IPS DF 6.9 (cell line): ENCODE measurements around the gene B4GALT2.

Experiments
- DNase-seq: peaks from one replicate; pipeline ENCODE4 v3.0.0-alpha.2; 2013; ENCODE audit warnings: low read depth, low spot score
- H3K27ac ChIP-seq: one replicate; pipeline ENCODE4 v1.5.1; 2013; ENCODE audit warnings: low read length, control low read depth
- H3K27me3 ChIP-seq: 2 replicates; pipeline ENCODE4 v1.6.1; 2013; ENCODE audit warnings: mild to moderate bottlenecking, low read length; ENCODE audit not compliant: control insufficient read depth, insufficient read depth
- H3K36me3 ChIP-seq: 2 replicates; pipeline ENCODE4 v1.6.1; 2013; ENCODE audit warnings: low read length; ENCODE audit not compliant: control insufficient read depth, insufficient read depth
- H3K4me1 ChIP-seq: 2 replicates; pipeline ENCODE4 v1.6.1; 2013; ENCODE audit warnings: low read length; ENCODE audit not compliant: control insufficient read depth, insufficient read depth
- H3K4me3 ChIP-seq: 2 replicates; pipeline ENCODE4 v1.5.1; 2013; ENCODE audit warnings: mild to moderate bottlenecking, low read length
- H3K9me3 ChIP-seq: 2 replicates; pipeline ENCODE4 v1.6.1; 2013; ENCODE audit warnings: low read length, inconsistent platforms; ENCODE audit not compliant: control insufficient read depth, insufficient read depth
- WGBS: extraction: QIAGEN DNeasy Blood & Tissue Kit; methylation state at CpG from one replicate; pipeline ENCODE4 v1.1.7; 2013; ENCODE audit warnings: mixed read lengths, missing lambda C conversion rate; ENCODE audit not compliant: insufficient read length, insufficient coverage; 5-methylcytosine and 5-hydroxymethylcytosine counted together

Gene B4GALT2

DNA sequence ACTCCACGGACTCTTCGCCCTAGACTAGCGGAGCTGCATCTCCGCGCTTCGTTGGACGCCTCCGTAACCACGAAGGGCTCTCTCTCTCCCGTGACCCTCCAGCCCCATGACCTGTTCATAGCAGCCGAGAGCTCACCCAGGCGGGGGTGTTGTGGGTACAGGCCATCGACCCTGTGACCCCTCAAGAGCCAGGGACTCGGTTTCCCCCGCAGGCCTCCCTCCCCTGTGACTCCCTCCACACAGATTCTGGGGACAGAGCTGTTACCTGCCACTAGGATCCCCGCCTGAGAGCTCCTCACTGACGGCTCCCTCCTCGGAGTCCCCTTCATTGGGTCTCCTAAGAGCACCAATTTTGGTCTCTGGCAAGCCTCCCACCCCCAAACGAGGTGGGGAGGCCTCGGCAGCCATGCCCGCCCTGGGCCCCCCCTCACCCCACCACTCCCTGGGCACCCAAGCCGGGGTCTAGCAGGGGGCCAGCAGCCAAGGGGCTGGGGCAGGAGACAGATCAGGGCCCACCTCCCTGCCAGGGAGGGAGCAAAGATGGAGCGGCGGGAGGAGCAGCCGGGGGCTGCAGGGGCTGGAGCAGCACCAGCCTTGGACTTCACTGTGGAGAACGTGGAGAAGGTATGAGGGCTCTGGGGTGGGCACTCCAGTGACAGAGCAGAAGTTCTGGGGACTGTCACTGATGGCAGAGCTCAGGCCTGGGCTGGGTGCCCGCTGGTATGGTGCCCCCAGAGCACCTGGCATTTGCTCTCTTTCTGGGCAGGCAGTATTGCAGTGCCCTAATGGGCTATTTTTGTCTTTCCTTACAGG, 31.7 kb upstream of the B4GALT2 start:
- DNase-seq = no peak
- Histone ChIP-seq H3K27ac (no peak overlapping the region), H3K4me3 (peak overlapping the region; percentile 79), H3K36me3 (no peaks in the 10 kb centered on the region; the same call in 1 of the 2 replicates), H3K27me3 (no peaks in the 10 kb centered on the region), H3K9me3 (no peaks in the 10 kb centered on the region), H3K4me1 (peaks cover 3% of the 10 kb centered on the region; the same call in 1 of the 2 replicates)
- no CpG with 5 or more reads among the region's 27 CpGs for WGBS

- Histone ChIP-seq H3K27me3 (no peaks in the 10 kb centered on the region), H3K9me3 (no peaks in the 10 kb centered on the region), H3K4me3 (no peak overlapping the region), H3K36me3 (no peaks in the 10 kb centered on the region; the same call in 1 of the 2 replicates), H3K27ac (no peak overlapping the region), H3K4me1 (peaks cover 3% of the 10 kb centered on the region; the same call in 1 of the 2 replicates)
- no peak for DNase-seq
- WGBS = no CpG with 5 or more reads among the region's 3 CpGs
Measured at GRCh38 chr1:43947874-43948437, 31.1 kb upstream of the B4GALT2 start.

- no CpG with 5 or more reads among the region's 13 CpGs for WGBS
- Histone ChIP-seq H3K9me3 (no peaks in the 10 kb centered on the region), H3K4me3 (no peak overlapping the region), H3K27me3 (no peaks in the 10 kb centered on the region), H3K36me3 (no peaks in the 10 kb centered on the region; the same call in 1 of the 2 replicates), H3K4me1 (peaks cover 6% of the 10 kb centered on the region), H3K27ac (no peak overlapping the region)
- DNase-seq = no peak
Measured at GRCh38 chr1:43949678-43950077, 29.3 kb upstream of the B4GALT2 start.

GRCh38 chr1:43951021-43951985, 27.7 kb upstream of the B4GALT2 start:
- WGBS = no CpG with 5 or more reads among the region's 4 CpGs
- no peak for DNase-seq
- no peak overlapping the region for H3K27ac ChIP-seq
- no peak overlapping the region for H3K4me3 ChIP-seq
- H3K36me3 ChIP-seq = no peaks in the 10 kb centered on the region; the same call in 1 of the 2 replicates
- H3K4me1 ChIP-seq = peaks cover 6% of the 10 kb centered on the region
- no peaks in the 10 kb centered on the region for H3K9me3 ChIP-seq
- H3K27me3 ChIP-seq = no peaks in the 10 kb centered on the region

- H3K4me1 ChIP-seq = peaks cover 4% of the 10 kb centered on the region
- no peak overlapping the region for H3K27ac ChIP-seq
- DNase-seq = no peak
- WGBS = 88% methylated on average over 2 of the region's 8 CpGs
- no peak overlapping the region for H3K4me3 ChIP-seq
- H3K27me3 ChIP-seq = no peaks in the 10 kb centered on the region
- H3K36me3 ChIP-seq = peaks cover 7% of the 10 kb centered on the region; the same call in 1 of the 2 replicates
- no peaks in the 10 kb centered on the region for H3K9me3 ChIP-seq
Measured at GRCh38 chr1:43952731-43953346, 26.2 kb upstream of the B4GALT2 start.

GRCh38 chr1:43953361-43953760, 25.6 kb upstream of the B4GALT2 start:
- Histone ChIP-seq H3K9me3 (no peaks in the 10 kb centered on the region), H3K4me3 (no peak overlapping the region), H3K4me1 (peaks cover 3% of the 10 kb centered on the region), H3K36me3 (peaks cover 9% of the 10 kb centered on the region; the same call in 1 of the 2 replicates), H3K27ac (no peak overlapping the region), H3K27me3 (no peaks in the 10 kb centered on the region)
- WGBS = no CpG with 5 or more reads among the region's 3 CpGs
- DNase-seq = no peak

- peaks cover 9% of the 10 kb centered on the region; the same call in 1 of the 2 replicates for H3K36me3 ChIP-seq
- no CpG with 5 or more reads among the region's 5 CpGs for WGBS
- H3K4me3 ChIP-seq = no peak overlapping the region
Measured at GRCh38 chr1:43954036-43954435, 25.0 kb upstream of the B4GALT2 start.

DNA sequence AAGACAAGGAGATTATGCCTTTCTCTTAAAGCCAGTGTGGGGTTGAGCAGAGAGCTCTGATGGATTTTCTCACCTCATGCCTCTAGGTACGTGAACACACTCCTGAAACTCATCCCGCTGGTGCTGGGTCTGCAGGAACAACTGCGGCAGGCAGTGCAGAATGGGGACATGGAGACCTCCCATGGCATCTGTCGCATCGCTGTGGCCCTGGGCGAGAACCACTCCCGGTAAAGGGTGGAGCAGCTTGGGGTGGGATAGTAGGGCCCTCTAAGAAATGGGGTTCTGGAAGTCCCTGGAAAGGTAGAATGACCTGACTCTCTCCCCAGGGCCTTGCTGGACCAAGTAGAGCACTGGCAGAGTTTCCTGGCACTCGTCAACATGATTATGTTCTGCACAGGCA, 22.8 kb upstream of the B4GALT2 start:
- H3K4me1 ChIP-seq = peaks cover 3% of the 10 kb centered on the region
- H3K4me3 ChIP-seq = no peak overlapping the region
- H3K27ac ChIP-seq = no peak overlapping the region
- whole genome bisulfite sequencing = no CpG with 5 or more reads among the region's 8 CpGs
- 0 out of 2 replicates have a peak, but pooled peaks cover 9% of the 10 kb centered on the region for H3K36me3 ChIP-seq
- H3K9me3 ChIP-seq = no peaks in the 10 kb centered on the region
- H3K27me3 ChIP-seq = no peaks in the 10 kb centered on the region
- no peak for DNase-seq

More at GRCh38 chr1:43954036-43954435, 25.0 kb upstream of the B4GALT2 start:
- Histone ChIP-seq H3K9me3 (no peaks in the 10 kb centered on the region), H3K27me3 (no peaks in the 10 kb centered on the region), H3K4me1 (peaks cover 3% of the 10 kb centered on the region), H3K27ac (no peak overlapping the region)
- no peak for DNase-seq

- no peaks in the 10 kb centered on the region for H3K27me3 ChIP-seq
- no peaks in the 10 kb centered on the region for H3K9me3 ChIP-seq
- 0 out of 2 replicates have a peak, but pooled peaks cover 9% of the 10 kb centered on the region for H3K36me3 ChIP-seq
- WGBS = no CpG with 5 or more reads among the region's 7 CpGs
- H3K4me3 ChIP-seq = no peak overlapping the region
- peaks cover 3% of the 10 kb centered on the region for H3K4me1 ChIP-seq
- no peak for DNase-seq
- H3K27ac ChIP-seq = no peak overlapping the region
Measured at GRCh38 chr1:43957407-43958040, 21.5 kb upstream of the B4GALT2 start.
